Raji (cell line): Measurements from ENCODE around the gene ZYX.

Experiments
- POLR2A ChIP-seq: IDR thresholded peaks from 2 replicates; pipeline ENCODE4 v1.6.1; 2011; ENCODE audit warnings: low read depth, low read length, control low read depth; ENCODE audit not compliant: insufficient read depth

Gene ZYX

DNA sequence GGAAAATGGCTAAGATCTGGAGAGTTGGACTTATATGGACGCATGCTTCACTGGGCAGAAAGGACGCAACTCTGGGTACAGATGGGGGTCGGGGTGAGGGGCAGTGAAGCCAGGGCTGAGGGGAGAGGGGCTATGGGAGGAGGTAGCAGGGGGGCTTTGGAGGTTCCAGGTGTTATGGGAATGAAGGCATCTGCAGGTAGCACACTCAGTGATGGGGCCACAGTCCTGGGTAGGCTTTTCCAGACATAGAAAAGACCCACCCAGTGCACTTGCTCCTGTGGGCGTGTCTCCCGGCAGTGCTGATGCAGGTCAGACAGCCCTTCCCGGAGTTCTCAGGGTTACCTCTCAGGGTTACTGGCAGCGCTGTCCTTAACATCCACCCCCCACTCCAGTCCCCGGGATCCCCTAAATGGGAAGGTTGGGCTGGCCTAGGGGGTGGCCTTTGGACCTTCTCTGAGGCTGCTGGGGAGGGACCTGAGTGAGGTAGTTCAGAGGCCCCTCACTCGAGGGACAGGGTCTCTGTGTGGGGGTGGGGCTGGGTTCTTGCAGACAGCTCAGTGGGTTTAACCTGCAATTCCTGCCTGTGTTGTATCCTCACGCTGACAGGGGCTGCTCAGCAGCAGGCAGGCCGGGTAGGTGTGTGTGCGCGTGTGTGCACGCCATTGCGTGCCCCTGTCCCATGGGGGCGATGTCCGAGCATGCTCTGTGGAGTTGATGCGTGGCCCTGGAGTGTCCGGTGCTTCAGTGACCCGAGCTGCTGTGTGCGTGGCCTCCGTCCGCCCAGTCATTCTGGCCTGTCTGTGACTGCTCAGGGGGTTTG, 6.2 kb downstream of the ZYX start:
- TF ChIP-seq POLR2A = no peak

- TF ChIP-seq POLR2A = no peak
These were observed 6.9 kb downstream of the ZYX start for GRCh38 chr7:143388051-143388450.

GRCh38 chr7:143388491-143389101, 7.5 kb downstream of the ZYX start:
- no peak for TF ChIP-seq POLR2A

- no peak for TF ChIP-seq POLR2A
These were observed 8.4 kb downstream of the ZYX start for GRCh38 chr7:143389316-143390103.

- TF ChIP-seq POLR2A = no peak
These were observed 9.1 kb downstream of the ZYX start for GRCh38 chr7:143390104-143390772.

DNA sequence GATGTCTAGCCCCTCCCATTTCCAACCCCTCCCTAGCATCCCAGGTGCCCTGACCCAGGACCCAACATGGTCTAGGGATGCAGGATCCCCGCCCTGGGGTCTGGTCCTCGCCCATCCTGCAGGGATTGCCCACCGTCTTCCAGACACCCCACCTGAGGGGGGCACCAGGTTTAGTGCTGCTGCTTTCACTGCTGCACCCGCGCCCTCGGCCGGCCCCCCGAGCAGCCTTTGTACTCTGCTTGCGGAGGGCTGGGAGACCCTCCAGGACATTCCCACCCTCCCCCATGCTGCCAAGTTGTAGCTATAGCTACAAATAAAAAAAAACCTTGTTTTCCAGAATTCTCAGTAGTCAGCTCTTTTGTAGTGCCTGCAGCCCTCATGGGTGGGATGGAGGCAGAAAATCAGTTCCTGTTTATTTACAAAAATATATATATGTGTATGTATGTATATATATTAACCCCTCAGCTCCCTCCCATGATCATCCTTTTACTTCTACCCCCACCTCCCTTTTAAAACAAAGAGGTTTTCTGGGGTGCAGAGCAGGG, 9.7 kb downstream of the ZYX start:
- no peak for TF ChIP-seq POLR2A

DNA sequence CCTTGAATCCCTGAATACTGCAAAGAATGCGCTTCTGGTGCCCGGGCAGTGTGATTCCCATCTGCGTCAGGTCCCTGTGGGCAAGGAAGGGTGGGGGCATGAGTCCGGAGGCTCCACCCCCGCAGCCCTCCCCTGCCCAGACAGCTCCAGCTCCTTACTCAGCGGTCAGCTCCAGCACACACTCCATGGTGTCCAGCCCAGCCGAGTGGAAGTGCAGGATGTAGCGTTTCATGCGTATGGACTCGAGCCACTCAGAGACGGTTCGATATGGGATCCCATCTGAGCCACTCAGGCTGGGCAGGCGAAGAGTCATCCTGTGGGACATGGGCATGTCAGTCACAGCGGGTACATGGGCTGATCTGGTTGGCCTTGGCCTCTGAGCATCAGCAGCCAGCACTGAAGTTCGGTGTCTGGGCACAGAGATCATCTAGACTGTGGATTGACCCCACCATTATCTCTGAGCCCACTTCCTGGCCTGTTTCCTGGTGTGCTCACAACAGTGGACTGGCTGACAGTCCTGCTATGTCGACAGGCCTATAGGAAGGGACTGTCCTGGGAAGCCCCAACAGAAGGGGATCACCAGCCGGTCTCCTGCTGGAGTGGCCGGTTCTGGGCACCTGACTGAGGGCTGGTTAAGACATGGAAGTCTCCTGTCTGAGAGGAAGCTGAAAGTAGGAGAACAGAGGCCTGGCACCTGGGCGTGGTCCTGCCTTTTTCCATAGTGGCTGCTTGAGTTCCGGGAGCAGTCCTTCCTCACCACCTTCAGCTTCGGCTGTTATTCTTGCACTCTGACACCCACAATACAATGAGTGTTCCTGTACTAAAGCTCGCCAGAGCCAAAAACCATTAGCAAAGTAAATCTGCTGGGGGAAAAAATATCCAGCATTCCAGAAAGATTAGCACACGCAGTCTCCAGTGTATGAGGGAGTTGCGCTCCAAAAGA, 10.6 kb downstream of the ZYX start:
- TF ChIP-seq POLR2A = no peak

DNA sequence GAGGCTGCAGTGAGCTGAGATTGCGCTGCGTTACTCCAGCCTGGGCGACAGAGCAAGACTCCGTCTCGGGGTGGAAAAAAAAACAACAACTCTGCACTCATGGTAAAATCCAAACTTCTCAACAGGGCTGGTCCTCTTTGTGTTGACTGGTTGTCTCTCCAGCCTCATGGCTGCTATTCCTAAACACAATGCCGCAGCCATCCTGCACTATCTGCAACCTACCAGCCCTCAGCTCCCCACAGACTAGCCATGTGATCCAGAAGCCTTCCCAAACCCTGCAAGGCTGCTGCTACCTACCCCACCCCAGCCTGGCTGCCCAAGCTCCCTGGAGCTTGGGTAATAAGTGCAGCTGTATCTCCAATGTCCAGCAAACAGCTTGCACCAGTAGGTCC, 11.7 kb downstream of the ZYX start:
- no peak for TF ChIP-seq POLR2A

GRCh38 chr7:143393267-143394041, 12.3 kb downstream of the ZYX start:
- no peak for TF ChIP-seq POLR2A

DNA sequence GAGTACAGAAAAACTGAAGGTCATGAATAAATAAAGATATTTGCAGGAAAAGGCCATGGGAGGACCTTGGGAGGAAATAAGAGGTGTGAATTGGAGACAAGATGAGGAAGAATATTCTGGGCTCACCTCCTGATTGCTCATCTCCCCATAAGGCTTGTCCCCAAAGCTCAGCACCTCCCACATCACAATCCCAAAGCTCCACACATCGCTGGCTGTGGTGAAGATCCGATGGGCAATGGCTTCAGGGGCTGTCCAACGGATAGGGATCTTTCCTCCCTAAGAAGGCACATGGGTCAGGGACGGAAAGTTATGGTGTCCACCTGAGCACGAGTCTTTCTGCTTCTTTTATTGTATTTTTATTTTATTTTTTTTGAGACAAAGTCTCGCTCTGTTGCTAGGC, 12.9 kb downstream of the ZYX start:
- no peak for TF ChIP-seq POLR2A

GRCh38 chr7:143394777-143395176, 13.6 kb downstream of the ZYX start:
- no peak for TF ChIP-seq POLR2A

GRCh38 chr7:143395187-143396149, 14.3 kb downstream of the ZYX start:
- no peak for TF ChIP-seq POLR2A
